Right ventricle myocardium superior (tissue), 1 donor: Measurements from ENCODE around the gene BEST3. TPM values are rescaled to one million over a fixed set of nuclear protein-coding genes. Genes with fewer than 3 reads are reported as not detected.
A peak's percentile ranks its signal among the peaks of the same experiment; 100 is the strongest.

Experiments
- ATAC-seq: fragments of 200-7000 bp; cut with Tn5 transposase; one replicate; pipeline ENCODE4 v1.9.1; 2020; ENCODE audit warnings: mild to moderate bottlenecking; ENCODE audit not compliant: poor library complexity
- DNase-seq: peaks from one replicate; pipeline ENCODE4 v3.0.0-alpha.2; 2020
- intact Hi-C: fragments of 100-400 bp; cut with DNase I; formaldehyde crosslinking; loops from one replicate; pipeline ENCODE4 v1.11.2; 2022
- total RNA-seq: library from RNA; stranded (reverse); fragmentation: NEBNext Ultra II Directional; extraction: Animal tissue kit (Norgen Biotek cat#: 25700); gene quantifications from one replicate; pipeline ENCODE4 v1.2.1, GENCODE V29; 2021
- donor health status: DM: no; HTN: yes; CAD: no; lungs with severe emphysema.

The BEST3 gene
- total RNA-seq, 1 donor from 2014 or later, result 0.48 TPM

DNA sequence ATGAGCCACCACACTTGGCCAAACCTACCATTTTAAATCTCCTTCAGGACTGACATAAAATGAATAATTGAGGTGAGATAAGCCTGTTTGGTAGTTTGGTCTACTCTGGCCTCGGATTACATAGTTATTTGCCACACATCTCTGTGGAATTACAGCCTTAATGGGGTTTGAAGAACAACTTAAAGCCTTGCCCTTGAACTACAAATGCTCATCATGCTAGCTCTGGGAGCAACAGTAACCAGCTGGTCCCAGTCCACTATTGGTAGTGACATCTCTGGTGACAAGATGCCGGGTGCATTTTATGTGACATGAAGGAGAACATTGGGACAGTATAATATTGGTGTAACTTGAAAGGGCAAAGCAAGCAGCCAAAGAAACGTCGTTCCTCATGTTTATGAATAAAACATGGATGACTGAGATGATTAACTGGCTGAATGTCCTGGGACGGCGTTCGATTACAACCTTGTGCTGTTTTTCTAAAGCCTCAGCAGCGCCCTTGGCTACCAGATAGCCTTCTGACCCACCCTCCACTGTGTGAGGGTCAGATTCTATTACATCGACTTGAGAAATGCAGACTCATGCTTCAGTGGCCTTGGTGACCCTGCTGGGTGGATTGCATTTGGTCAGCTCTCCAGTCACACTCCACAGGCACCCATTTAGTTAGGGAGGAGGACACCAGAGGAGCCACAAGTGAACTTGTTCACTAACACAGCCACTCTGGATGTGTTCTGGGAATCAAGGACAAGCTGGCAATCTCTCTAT, 41.5 kb downstream of the BEST3 start:
- DNase-seq (no peak), ATAC-seq (no peak)
- intact Hi-C loops, result no loop called here

DNA sequence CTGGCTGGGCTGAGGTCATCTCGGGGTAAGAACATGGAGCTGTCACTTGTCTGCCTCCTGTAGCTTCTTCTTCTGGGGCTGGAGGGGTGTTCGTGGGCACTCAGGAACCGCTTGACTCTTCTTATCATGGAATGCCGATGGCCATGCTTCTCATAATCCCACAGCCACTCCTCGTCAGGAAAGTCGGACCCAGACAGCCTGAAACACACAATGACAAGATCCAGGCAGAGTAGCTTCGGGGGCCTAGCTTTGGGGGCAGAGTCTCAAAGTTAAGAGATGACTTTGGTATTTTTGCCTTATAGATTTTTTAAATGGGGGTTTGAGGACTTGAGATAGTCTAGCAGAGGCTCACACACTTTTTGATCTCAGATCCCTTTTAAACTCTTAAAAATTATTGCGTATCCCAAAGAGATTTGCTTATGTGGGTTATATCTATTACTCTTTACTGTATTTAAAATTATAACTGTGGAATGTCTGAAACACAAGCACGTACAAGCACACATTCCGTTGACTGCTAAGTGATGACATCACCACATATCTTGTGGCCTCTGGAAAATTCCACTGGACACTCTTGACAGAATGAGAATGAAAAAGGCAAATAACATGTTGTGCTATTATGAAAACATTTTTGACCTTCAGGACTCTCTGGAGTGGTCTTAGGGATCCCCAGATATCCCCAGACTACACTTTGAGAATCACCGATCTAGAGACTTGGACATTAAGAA, 43.3 kb downstream of the BEST3 start:
- DNase-seq (no peak), ATAC-seq (peak; percentile 46)
- intact Hi-C loops, result no loop called here

DNA sequence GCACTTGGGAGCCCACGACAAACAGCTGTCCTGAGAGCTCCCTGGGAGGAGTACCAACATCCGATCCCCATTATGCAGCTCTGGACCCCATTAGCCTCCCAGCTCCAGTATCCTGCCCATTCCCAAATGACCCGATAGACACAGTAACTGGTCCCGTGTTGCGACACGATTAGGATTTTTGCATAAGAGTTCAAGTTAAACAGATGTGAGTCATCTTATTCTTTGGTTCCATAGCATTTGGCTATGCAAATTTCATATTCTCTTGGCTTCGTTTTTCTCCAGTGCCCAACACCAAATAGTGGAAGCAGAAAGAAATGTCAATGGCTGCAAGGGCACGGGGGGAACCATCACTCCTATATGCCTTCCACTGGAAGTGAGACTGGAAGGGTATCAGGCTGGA, 45.4 kb downstream of the BEST3 start:
- intact Hi-C loops, result no loop called here
- DNase-seq (no peak), ATAC-seq (no peak)

DNA sequence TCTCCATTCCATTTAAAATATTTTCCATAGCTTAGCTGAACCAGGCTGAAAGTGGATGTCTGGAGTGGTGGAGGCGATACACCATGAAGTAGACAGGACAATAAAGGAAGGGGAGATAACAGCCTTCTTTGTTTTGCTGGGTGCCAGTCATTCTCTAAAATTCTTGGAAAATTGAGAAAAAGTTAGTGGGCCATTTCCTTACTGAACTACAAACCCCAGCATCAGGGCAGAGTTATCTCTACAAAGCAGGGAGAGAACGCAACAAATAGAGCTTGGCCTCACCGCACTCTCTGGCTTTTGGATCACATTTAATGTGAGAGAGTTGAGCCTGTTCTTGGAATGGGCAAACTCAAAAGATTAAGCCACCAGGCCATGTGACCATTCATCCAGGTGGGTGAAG, 47.2 kb downstream of the BEST3 start:
- DNase-seq, result no peak
- no peak for ATAC-seq
- intact Hi-C loops, result no loop called here

DNA sequence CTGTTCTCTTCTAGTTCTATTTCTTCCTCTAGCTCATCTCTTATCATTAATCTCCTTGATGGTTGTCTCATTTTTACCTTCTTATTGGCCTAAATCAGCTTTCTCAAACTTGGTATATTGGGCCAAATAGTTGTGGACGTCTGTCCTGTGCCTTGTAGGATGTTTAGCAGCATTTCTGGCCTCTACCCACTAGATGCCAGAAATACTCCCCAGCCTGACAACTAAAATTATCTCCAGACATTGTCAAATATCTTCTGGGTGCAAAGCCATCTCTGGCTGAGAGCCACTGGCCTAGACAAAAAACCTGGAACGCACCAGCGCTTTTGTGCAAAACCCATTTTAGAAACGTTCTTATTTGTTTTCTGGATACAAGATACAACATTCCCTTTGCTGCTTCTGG, 49.6 kb downstream of the BEST3 start:
- ATAC-seq, result no peak
- intact Hi-C loops, result no loop called here
- no peak for DNase-seq

DNA sequence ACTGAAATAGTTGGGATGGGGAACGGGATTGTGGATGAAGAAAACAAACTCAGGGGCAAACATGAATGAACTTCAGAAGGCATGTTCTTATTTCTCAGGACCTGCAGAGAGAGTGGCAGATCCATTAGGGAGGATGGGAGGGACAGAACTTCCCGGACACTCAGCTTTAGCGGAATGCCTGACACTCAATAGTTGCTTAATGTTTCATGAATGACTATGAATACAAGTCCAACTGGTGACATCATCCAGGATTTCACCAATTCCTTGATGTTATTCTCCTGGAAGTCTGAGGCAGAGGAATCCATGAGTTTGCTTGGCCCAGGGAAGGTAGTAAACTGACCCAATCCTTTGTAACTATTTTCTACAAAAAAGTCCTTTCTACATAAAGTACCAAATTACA, 50.6 kb downstream of the BEST3 start:
- intact Hi-C loops, result no loop called here
- ATAC-seq (no peak), DNase-seq (no peak)

DNA sequence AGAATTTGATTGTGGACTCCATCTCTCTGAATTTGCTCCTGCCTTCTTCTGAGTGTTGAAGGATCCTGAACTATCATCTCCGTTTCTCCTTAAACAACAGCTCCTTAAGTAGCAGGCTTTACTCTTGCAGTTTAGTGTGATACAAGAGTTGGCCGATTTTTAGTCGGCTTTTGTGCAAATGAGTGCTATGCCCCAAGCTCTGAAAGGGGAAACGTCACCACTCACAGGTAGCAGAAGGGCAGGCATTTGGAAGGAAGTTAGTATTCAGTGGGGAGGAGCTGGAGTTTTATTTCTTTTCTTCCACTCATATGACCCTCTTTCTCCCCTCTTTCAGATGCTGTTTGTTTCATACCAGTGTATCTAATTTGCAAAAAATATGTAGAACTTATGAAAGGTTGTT, 51.9 kb downstream of the BEST3 start:
- intact Hi-C loops, result no loop called here

DNA sequence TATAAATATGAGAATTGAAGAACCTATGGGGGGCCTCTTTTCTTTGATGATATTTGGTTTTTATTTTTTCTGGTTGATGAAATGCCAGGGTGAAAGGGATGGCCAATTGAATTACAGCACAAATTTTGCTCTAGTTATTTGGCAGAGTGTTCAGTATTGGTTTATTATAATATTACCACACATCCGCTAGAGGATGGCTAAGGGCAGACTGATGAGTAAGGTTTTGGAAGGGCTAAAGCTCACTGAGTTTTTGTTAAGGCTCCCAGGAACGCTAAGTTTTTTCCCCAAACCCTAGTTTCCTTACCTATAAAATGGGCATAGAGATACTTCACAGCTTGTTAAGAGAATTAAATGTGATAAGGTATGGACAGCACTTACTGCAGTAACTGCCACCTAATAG, 54.1 kb downstream of the BEST3 start:
- DNase-seq (no peak), ATAC-seq (no peak)
- intact Hi-C loops, result no loop called here

More for the DNA sequence above, 51.9 kb downstream of the BEST3 start:
- no peak for ATAC-seq
- DNase-seq, result no peak

DNA sequence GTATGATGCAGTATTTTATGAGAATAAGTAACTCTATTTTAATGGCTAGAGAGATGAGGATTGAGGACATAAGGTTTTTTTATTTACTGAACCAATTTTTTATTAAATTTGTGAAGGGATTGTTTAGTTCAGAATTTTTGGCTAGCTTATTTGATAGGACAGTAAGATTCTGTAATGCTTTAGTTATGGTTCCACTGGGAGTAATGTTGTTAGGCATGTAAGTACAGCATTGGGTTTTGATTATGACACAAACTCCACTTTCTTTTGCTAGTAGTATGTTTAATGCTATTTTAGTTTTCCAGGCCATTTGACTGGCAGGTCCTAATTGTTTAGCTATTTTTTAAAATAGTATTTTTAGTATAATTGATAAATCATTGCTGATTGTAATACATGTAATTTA, 54.6 kb downstream of the BEST3 start:
- ATAC-seq, result no peak
- intact Hi-C loops, result no loop called here
- DNase-seq, result no peak

DNA sequence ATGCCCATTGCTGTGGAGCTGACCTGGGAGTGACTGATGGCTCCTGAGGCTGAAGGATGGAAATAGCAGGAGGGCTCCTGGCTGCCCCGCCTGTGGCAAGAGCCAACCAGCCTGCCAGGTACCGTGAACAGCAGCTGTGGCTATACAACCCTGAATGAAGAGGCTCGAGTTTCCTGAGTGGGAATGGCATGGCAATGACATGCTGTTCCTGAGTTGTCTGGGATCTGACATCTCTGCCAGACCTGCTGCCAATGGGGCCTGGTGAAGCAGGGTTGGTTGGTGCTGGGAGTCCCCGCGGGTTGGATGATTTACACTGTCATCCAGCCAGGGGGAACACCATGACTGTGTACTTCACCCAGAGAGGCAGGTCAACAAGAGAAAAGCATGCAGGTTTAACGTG, 56.6 kb downstream of the BEST3 start:
- intact Hi-C loops, result no loop called here
- ATAC-seq (peak; percentile 86), DNase-seq (peak; percentile 52)

DNA sequence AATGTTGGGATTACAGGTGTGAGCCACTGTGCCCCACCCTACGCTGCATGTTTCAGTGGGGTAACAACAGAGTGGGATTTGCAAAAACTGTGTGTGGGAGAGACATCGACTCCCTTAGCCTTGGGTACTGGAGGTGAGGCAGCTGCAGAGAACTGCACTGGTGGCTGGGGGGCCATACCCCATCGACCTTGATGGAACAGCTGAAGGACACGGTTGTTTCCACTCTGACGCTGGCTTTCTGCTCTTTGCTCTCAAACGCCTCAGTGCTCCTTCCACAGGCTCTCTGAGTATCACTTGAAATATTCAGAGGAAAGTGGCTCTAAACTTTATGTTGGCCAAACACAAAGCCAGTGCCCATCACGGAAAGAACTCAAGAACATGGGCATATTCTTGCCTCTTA, 57.6 kb downstream of the BEST3 start:
- DNase-seq, result no peak
- ATAC-seq, result no peak

DNA sequence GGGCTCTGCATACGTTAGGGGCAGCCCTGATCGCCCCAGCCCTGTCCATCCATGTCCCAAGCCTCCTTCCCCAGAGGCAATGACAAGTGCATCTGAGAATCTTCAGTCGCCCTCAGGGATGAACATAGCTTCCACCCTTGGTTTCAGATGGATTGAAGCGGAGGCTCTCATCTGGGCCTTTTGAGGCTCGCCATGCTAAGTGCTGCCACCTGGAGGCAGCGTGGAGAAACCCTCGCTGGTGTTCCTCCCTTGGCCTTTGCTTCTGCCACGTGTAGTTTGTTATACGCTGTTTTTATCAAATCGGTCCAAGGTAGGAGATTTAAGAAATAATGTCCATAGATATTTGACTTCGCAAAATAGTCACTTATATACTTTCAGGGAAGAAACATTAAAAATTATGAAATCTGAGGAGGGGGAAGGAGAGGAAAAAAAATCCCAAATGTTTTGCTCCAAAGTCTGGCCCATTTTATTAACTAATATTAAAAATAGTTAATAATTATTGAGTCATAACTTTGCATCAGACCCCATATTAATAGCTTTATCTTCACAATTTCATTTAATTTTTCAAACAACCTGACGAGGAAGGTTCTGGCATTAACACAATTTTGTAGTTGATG, 59.6 kb downstream of the BEST3 start:
- ATAC-seq (peak; percentile 70), DNase-seq (peak; percentile 75)
- intact Hi-C loops, result loop anchor here (5.0 kb wide), 1 partner anchor 47 kb away; no protein-coding TSS in a partner anchor

More for the DNA sequence above, 57.6 kb downstream of the BEST3 start:
- intact Hi-C loops, result no loop called here

DNA sequence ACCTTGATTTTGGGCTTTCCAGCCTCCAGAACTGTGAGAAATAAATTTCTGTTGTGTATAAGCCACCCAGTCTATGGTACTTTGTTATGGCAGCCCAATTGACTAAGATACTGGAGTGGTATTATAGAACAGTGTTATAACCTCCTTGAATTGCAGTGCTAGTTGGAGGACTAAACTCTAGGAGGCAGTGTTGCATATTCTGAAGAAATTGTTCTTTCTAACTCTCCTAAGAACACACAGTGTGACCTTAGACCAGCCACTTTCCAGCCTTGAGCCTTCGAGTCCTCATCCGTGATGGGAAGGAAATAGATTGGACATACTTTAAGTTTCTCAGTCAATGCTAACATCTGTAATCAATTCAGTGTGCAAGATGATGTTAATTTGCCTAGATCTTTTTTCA, 66.0 kb downstream of the BEST3 start:
- intact Hi-C loops, result no loop called here
- ATAC-seq (no peak), DNase-seq (no peak)

DNA sequence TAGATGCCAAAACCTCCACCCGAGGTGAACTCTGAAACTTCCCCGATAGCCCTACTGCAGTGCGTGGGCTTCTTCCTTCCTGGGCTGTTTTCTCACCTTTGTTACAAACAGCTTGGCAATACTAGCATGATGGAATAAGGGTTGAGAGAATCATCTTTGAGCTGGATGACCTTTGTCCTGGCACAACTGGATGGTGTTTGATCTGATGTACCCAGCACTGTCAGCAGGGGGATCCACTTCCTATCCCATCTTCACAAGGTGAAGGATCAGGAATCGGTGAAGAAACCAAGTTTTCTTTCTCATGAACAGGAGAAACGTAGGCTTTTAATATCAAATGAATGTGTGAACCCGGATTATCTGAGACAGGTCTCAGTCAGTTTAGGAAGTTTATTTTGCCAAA, 68.9 kb downstream of the BEST3 start:
- DNase-seq (no peak), ATAC-seq (no peak)
- intact Hi-C loops, result no loop called here

DNA sequence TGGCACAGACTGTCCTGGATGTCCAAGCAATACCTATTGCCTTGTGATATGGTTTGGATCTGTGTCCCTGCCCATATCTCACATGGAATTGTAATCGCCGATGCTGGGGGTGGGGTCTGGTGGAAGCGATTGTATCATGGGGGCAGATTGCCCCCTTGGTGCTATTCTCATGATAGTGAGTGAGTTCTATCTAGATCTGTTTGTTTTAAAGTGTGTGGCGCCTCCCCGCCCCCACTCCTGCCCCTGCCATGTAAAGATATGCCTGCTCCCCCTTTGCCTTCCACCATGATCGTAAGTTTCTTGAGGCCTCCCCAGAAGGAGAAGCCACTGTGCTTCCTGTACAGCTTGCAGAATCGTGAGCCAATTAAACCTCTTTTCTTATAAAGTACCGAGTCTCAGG, 71.6 kb downstream of the BEST3 start:
- no peak for ATAC-seq
- DNase-seq, result no peak
- intact Hi-C loops, result no loop called here

DNA sequence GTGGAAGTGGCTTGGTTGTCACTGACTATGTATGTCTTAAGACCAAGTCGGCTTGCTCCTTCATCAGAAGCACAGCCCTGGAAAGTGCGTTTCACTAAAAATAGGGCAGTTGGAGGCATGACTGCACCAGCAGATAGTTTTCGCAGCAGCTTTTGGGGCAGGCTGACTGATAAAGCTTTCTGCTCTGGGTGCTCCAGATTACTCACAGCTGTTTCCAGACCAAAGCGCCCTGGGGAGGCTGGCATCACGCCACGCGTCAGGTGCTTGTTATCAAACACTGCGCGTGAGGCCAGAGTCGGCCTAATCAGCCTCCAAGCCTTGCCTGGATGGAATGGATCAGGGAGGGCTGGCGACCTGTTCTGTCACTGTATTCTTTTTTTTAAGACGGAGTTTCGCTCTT, 75.1 kb downstream of the BEST3 start:
- DNase-seq, result peak; percentile 87
- intact Hi-C loops, result no loop called here
- ATAC-seq, result peak; percentile 89

DNA sequence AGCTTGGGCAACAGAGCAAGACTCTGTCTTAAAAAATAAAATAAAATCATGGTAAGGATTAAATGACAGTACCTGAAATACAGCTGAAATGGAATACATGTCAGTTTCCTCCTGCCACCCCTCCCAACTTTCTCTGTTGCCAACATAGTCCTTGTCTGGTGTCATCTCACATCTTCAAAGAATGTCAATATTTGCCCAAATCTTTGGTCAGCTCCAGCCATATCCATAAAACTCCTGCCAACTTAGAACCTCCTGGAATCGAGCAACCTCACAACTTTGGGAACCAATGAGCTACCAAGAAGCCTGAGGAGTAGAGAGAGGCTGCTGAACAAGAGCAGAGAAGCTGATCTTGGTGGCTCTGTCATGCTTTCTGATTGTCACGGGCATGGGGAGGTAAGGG, 77.6 kb downstream of the BEST3 start:
- ATAC-seq (no peak), DNase-seq (no peak)
- intact Hi-C loops, result no loop called here

DNA sequence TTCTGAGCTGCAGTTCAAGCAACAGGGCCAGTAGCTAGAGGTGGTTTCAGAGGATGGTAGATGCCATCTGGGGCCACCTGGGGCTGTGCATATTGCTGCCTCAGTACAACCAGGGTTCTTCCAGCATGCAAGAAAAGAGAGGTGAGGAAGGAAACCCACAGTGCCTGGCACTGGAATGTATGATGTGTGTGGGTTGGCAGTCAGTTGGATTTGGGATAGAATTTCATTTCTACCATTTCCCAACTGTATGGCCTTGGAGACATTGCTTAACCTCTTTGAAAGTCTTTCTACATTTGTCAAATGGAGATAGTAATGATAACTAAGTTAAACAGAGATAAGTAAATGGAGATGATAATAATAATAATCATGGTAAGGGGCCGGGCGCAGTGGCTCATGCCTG, 78.2 kb downstream of the BEST3 start:
- DNase-seq (no peak), ATAC-seq (no peak)
- intact Hi-C loops, result no loop called here

DNA sequence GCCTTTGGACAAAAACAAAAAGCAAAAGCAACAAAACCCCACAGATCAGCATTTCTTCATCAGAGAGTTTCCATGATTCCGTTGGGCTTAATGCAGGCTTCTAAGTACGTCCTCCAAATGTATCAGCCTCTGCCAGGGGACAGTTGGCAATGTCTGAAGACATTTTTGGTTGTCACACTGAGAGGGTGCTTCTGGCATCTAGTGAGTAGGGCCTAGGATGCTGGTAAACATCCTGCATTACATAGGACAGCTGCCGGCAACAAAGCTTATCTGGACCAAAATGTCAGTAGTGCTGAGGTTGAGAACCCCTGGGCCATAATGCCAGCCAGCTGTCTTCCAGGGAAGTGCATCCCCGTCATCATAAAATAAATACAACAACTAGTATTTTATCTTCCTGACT, 79.0 kb downstream of the BEST3 start:
- ATAC-seq (peak; percentile 59), DNase-seq (no peak)
- intact Hi-C loops, result no loop called here

DNA sequence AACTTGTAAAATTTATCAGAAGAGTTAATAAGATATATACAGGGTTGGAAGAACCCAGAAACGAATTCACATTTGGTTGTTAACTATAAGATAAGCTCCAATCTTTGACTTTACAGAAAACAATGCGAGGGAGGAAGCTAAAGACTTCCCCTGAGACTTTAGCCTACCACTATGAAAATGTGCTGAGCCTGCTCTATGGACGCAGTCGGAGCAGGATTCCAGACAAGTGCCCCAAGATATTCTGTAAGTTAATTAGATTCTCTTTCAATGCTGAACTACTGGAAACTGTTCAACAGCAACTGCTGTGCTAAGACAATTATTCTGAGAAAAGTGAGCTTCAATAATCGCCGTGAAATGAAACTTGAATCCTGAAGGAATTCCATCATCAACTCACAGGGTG, 80.1 kb downstream of the BEST3 start:
- intact Hi-C loops, result no loop called here
- DNase-seq (no peak), ATAC-seq (no peak)
